Karpas-422 (cell line): Measurements from ENCODE around the gene ZCRB1. TPM values are rescaled to one million over a fixed set of nuclear protein-coding genes. Genes with fewer than 3 reads are reported as not detected.
"Not testable (repeated sequence)": the region's sequence is repeated elsewhere in the genome, so short reads cannot be mapped to it uniquely, and the experiment has no call there.

Experiments
- DNase-seq: peaks from one replicate; pipeline ENCODE4 v3.0.0-alpha.2; 2015
- H2AFZ ChIP-seq: fragments of 200-600 bp; sonication (generic); 2 replicates; pipeline ENCODE4 v1.6.1; 2014; ENCODE audit warnings: antibody characterized with exemption, low read length, mixed read lengths
- H3K27ac ChIP-seq: fragments of 200-600 bp; sonication (generic); 2 replicates; pipeline ENCODE4 v1.5.1; 2014; ENCODE audit warnings: mild to moderate bottlenecking, low read length, moderate library complexity
- H3K27me3 ChIP-seq: fragments of 200-600 bp; sonication (generic); 2 replicates; pipeline ENCODE4 v1.6.1; 2014; ENCODE audit warnings: low read length, mixed read lengths
- H3K36me3 ChIP-seq: fragments of 200-600 bp; sonication (generic); 2 replicates; pipeline ENCODE4 v1.6.1; 2014; ENCODE audit warnings: low read length, mixed read lengths; ENCODE audit not compliant: insufficient read depth
- H3K4me1 ChIP-seq: fragments of 200-600 bp; sonication (generic); 2 replicates; pipeline ENCODE4 v1.6.1; 2014; ENCODE audit warnings: mild to moderate bottlenecking, low read length, mixed read lengths
- H3K4me2 ChIP-seq: fragments of 200-600 bp; sonication (generic); 2 replicates; pipeline ENCODE4 v1.6.1; 2014; ENCODE audit warnings: low read length, low read depth, mild to moderate bottlenecking; ENCODE audit not compliant: poor library complexity, severe bottlenecking
- H3K4me3 ChIP-seq: fragments of 200-600 bp; sonication (generic); 2 replicates; pipeline ENCODE4 v1.5.1; 2014; ENCODE audit warnings: mild to moderate bottlenecking, antibody characterized with exemption, low read length, mixed read lengths
- H3K79me2 ChIP-seq: fragments of 200-600 bp; sonication (generic); 2 replicates; pipeline ENCODE4 v1.6.1; 2014; ENCODE audit warnings: mild to moderate bottlenecking, low read length, mixed read lengths
- H3K9ac ChIP-seq: fragments of 200-600 bp; sonication (generic); 2 replicates; pipeline ENCODE4 v1.6.0; 2014; ENCODE audit warnings: low read length
- H3K9me2 ChIP-seq: fragments of 200-600 bp; sonication (generic), shearing (Covaris generic); replicated peaks from 2 replicates; pipeline ENCODE4 v1.6.0; 2014; ENCODE audit warnings: mild to moderate bottlenecking, low read length, moderate library complexity; ENCODE audit not compliant: insufficient read depth
- H3K9me3 ChIP-seq: fragments of 300-700, 200-600 bp; sonication (generic); 2 replicates; pipeline ENCODE4 v1.6.1; 2014; ENCODE audit warnings: low read length, mixed read lengths
- H4K20me1 ChIP-seq: fragments of 200-600 bp; sonication (generic); 2 replicates; pipeline ENCODE4 v1.6.1; 2014; ENCODE audit warnings: mild to moderate bottlenecking, antibody characterized with exemption, low read length, low read depth; ENCODE audit not compliant: insufficient read depth
- total RNA-seq: library from RNA; depleted of rRNA; stranded (reverse); fragments of >200 nt; shearing (Covaris generic); gene quantifications from 2 replicates; pipeline ENCODE4 v1.2.3, GENCODE V29; 2014; ENCODE audit warnings: low replicate concordance

ZCRB1 gene
- total RNA-seq, 1 experiment from 2014 or later, result 58.4 TPM

GRCh38 chr12:42361909-42362646 lies 36.2 kb upstream of the ZCRB1 start:
- H3K4me2 ChIP-seq, result no peak overlapping the region
- DNase-seq, result no peak
- H3K4me1 ChIP-seq, result peaks cover 25% of the 10 kb centered on the region
- no peaks in the 10 kb centered on the region for H3K27me3 ChIP-seq
- no peak overlapping the region for H2AFZ ChIP-seq
- H3K4me3 ChIP-seq, result no peak overlapping the region
- H3K9ac ChIP-seq, result no peak overlapping the region
- H3K9me3 ChIP-seq, result no peaks in the 10 kb centered on the region
- peaks cover 88% of the 10 kb centered on the region for H3K79me2 ChIP-seq
- peaks cover 40% of the 10 kb centered on the region for H3K36me3 ChIP-seq
- H4K20me1 ChIP-seq, result no peaks in the 10 kb centered on the region
- peak overlapping the region; percentile 8; the same call in 1 of the 2 replicates for H3K27ac ChIP-seq
- no peaks in the 10 kb centered on the region for H3K9me2 ChIP-seq

- no peaks in the 10 kb centered on the region for H3K9me2 ChIP-seq
- no peak overlapping the region for H3K4me3 ChIP-seq
- H3K9ac ChIP-seq, result no peak overlapping the region
- H3K4me2 ChIP-seq, result no peak overlapping the region
- H2AFZ ChIP-seq, result no peak overlapping the region
- H3K27ac ChIP-seq, result no peak overlapping the region
- no peaks in the 10 kb centered on the region for H3K27me3 ChIP-seq
- no peaks in the 10 kb centered on the region for H3K9me3 ChIP-seq
- no peak for DNase-seq
- peaks cover 91% of the 10 kb centered on the region for H3K79me2 ChIP-seq
- peaks cover 17% of the 10 kb centered on the region for H3K4me1 ChIP-seq
- no peaks in the 10 kb centered on the region for H4K20me1 ChIP-seq
- H3K36me3 ChIP-seq, result peaks cover 48% of the 10 kb centered on the region
Measured at GRCh38 chr12:42360747-42361403, 35.0 kb upstream of the ZCRB1 start.

- H3K9ac ChIP-seq, result no peak overlapping the region
- H3K4me1 ChIP-seq, result peaks cover 6% of the 10 kb centered on the region
- no peak overlapping the region for H3K4me2 ChIP-seq
- no peaks in the 10 kb centered on the region for H4K20me1 ChIP-seq
- DNase-seq, result no peak
- H3K27ac ChIP-seq, result no peak overlapping the region
- no peak overlapping the region for H2AFZ ChIP-seq
- H3K9me3 ChIP-seq, result no peaks in the 10 kb centered on the region
- H3K4me3 ChIP-seq, result no peak overlapping the region
- peaks cover 87% of the 10 kb centered on the region for H3K79me2 ChIP-seq
- H3K36me3 ChIP-seq, result peaks cover 60% of the 10 kb centered on the region
- H3K27me3 ChIP-seq, result no peaks in the 10 kb centered on the region
- no peaks in the 10 kb centered on the region for H3K9me2 ChIP-seq
Measured at GRCh38 chr12:42356344-42356743, 30.4 kb upstream of the ZCRB1 start.

- H3K4me3 ChIP-seq, H2AFZ ChIP-seq, H3K27ac ChIP-seq, H3K9ac ChIP-seq, H3K4me2 ChIP-seq, H3K9me2 ChIP-seq, H3K27me3 ChIP-seq, DNase-seq, H3K9me3 ChIP-seq, H4K20me1 ChIP-seq: not testable (repeated sequence)
- peaks cover 10% of the 10 kb centered on the region; the same call in 1 of the 2 replicates for H3K4me1 ChIP-seq
- peaks cover 53% of the 10 kb centered on the region for H3K36me3 ChIP-seq
- H3K79me2 ChIP-seq, result peaks cover 82% of the 10 kb centered on the region
Measured at GRCh38 chr12:42350021-42350407, 24.1 kb upstream of the ZCRB1 start.

GRCh38 chr12:42349119-42350020 lies 23.5 kb upstream of the ZCRB1 start:
- peaks cover 10% of the 10 kb centered on the region; the same call in 1 of the 2 replicates for H3K4me1 ChIP-seq
- H3K9me3 ChIP-seq, H3K27me3 ChIP-seq, H3K27ac ChIP-seq, H3K4me3 ChIP-seq, H3K4me2 ChIP-seq, H4K20me1 ChIP-seq, H2AFZ ChIP-seq, H3K9ac ChIP-seq, DNase-seq, H3K9me2 ChIP-seq: not testable (repeated sequence)
- peaks cover 51% of the 10 kb centered on the region for H3K36me3 ChIP-seq
- H3K79me2 ChIP-seq, result peaks cover 82% of the 10 kb centered on the region

GRCh38 chr12:42346403-42347002 lies 20.6 kb upstream of the ZCRB1 start:
- Histone ChIP-seq H3K79me2 (peaks cover 85% of the 10 kb centered on the region), H3K4me1 (peaks cover 10% of the 10 kb centered on the region; the same call in 1 of the 2 replicates), H3K36me3 (peaks cover 60% of the 10 kb centered on the region)

GRCh38 chr12:42343721-42344120 lies 17.8 kb upstream of the ZCRB1 start:
- H3K79me2 ChIP-seq, result peaks cover 99% of the 10 kb centered on the region

More at GRCh38 chr12:42346403-42347002, 20.6 kb upstream of the ZCRB1 start:
- no peak overlapping the region for H3K4me3 ChIP-seq
- no peak overlapping the region for H2AFZ ChIP-seq
- no peaks in the 10 kb centered on the region for H3K9me3 ChIP-seq
- H3K27me3 ChIP-seq, result no peaks in the 10 kb centered on the region
- no peak for DNase-seq
- H3K27ac ChIP-seq, result no peak overlapping the region
- H3K9me2 ChIP-seq, result no peaks in the 10 kb centered on the region
- H3K9ac ChIP-seq, result no peak overlapping the region
- H4K20me1 ChIP-seq, result peaks cover 10% of the 10 kb centered on the region
- H3K4me2 ChIP-seq, result no peak overlapping the region

More at GRCh38 chr12:42343721-42344120, 17.8 kb upstream of the ZCRB1 start:
- peaks cover 10% of the 10 kb centered on the region for H4K20me1 ChIP-seq
- peaks cover 10% of the 10 kb centered on the region; the same call in 1 of the 2 replicates for H3K4me1 ChIP-seq
- no peaks in the 10 kb centered on the region for H3K9me3 ChIP-seq
- no peak overlapping the region for H2AFZ ChIP-seq
- peaks cover 68% of the 10 kb centered on the region for H3K36me3 ChIP-seq
- no peaks in the 10 kb centered on the region for H3K27me3 ChIP-seq
- no peak overlapping the region for H3K9ac ChIP-seq
- H3K9me2 ChIP-seq, result no peaks in the 10 kb centered on the region
- no peak overlapping the region for H3K4me2 ChIP-seq
- H3K27ac ChIP-seq, result no peak overlapping the region
- no peak for DNase-seq
- H3K4me3 ChIP-seq, result no peak overlapping the region
